HepG2 (cell line): ENCODE data around the gene CBX2. TPM values are rescaled to one million over a fixed set of nuclear protein-coding genes. Genes with fewer than 3 reads are reported as not detected.
A peak's percentile ranks its signal among the peaks of the same experiment; 100 is the strongest.

ENCODE experiments used
- KLF12 ChIP-seq: sonication (generic); formaldehyde crosslinking; IDR thresholded peaks from 2 replicates; pipeline ENCODE4 v1.4.0; 2020; ENCODE audit warnings: missing genetic modification reagents, borderline replicate concordance
- MEF2D ChIP-seq: sonication (generic); formaldehyde crosslinking; IDR thresholded peaks from 2 replicates; pipeline ENCODE4 v1.5.1; 2020; ENCODE audit warnings: mild to moderate bottlenecking, missing genetic modification reagents
- MXD3 ChIP-seq: IDR thresholded peaks from 2 replicates; pipeline ENCODE4 v1.6.1; 2016; ENCODE audit warnings: mild to moderate bottlenecking, missing biosample characterization, missing genetic modification reagents
- RFX5 ChIP-seq: IDR thresholded peaks from 2 replicates; pipeline ENCODE4 v1.6.1; 2011; ENCODE audit warnings: low read depth, low read length, improper control_type of control experiment
- TCF7L2 ChIP-seq: IDR thresholded peaks from 2 replicates; pipeline ENCODE4 v1.6.1; 2011; ENCODE audit warnings: mild to moderate bottlenecking, low read depth, low read length, moderate library complexity
- TRIM24 ChIP-seq: sonication (generic); formaldehyde crosslinking; IDR thresholded peaks from 2 replicates; pipeline ENCODE4 v1.8.0; 2022; ENCODE audit warnings: mild to moderate bottlenecking, missing genetic modification reagents
- ZBTB37 ChIP-seq: sonication (generic); formaldehyde crosslinking; IDR thresholded peaks from 2 replicates; pipeline ENCODE4 v1.4.0; 2020; ENCODE audit warnings: mild to moderate bottlenecking, missing genetic modification reagents
- ZFP82 ChIP-seq: sonication (generic); formaldehyde crosslinking; IDR thresholded peaks from 2 replicates; pipeline ENCODE4 v1.5.1; 2020; ENCODE audit warnings: mild to moderate bottlenecking, missing genetic modification reagents, borderline replicate concordance
- ZNF510 ChIP-seq: sonication (generic); formaldehyde crosslinking; IDR thresholded peaks from 2 replicates; pipeline ENCODE4 v1.4.0; 2020; ENCODE audit warnings: low read depth, mild to moderate bottlenecking, missing genetic modification reagents
- ZNF563 ChIP-seq: sonication (generic); formaldehyde crosslinking; IDR thresholded peaks from 2 replicates; pipeline ENCODE4 v1.8.0; 2022; ENCODE audit warnings: mild to moderate bottlenecking, moderate library complexity, missing genetic modification reagents
- ZNF605 ChIP-seq: sonication (generic); formaldehyde crosslinking; IDR thresholded peaks from 2 replicates; pipeline ENCODE4 v1.8.0; 2022; ENCODE audit warnings: mild to moderate bottlenecking, missing genetic modification reagents
- ZNF768 ChIP-seq: sonication (generic); formaldehyde crosslinking; IDR thresholded peaks from 2 replicates; pipeline ENCODE4 v1.4.0; 2020; ENCODE audit warnings: missing genetic modification reagents
- ZNF777 ChIP-seq: sonication (generic); formaldehyde crosslinking; IDR thresholded peaks from 2 replicates; pipeline ENCODE4 v1.4.0; 2020; ENCODE audit warnings: missing genetic modification reagents
- ZNF792 ChIP-seq: IDR thresholded peaks from 2 replicates; pipeline ENCODE4 v1.6.1; 2016
- polyA plus RNA-seq, 8 experiments: library from polyadenylated mRNA; depleted of rRNA in 3 of 8; stranded (reverse) in 7 of 8; unstranded in 1 of 8; fragments of >200 nt; fragmentation: Illumina TruSeq in 4 of 8; extraction: Trizol in 4 of 8; gene quantifications; 2 replicates each; pipeline versions ENCODE4 v1.2.1 to v1.2.3, GENCODE V29; 2011 to 2016; ENCODE audit warnings: low read depth in 4 of 8, missing spikeins in 1 of 8, mixed read lengths in 1 of 8; ENCODE audit not compliant: insufficient read depth in 1 of 8
- total RNA-seq, 5 experiments: library from RNA; depleted of rRNA; stranded (reverse); fragments of >200 nt; fragmentation: Illumina TruSeq; extraction: Trizol; gene quantifications; 2 replicates each; pipeline ENCODE4 v1.2.3, GENCODE V29; 2016; ENCODE audit warnings: low read depth in 1 of 5
- TF ChIP-seq, protein P1 (sequence below): IDR thresholded peaks from 2 replicates; pipeline ENCODE4 v1.6.1; 2016; ENCODE audit warnings: missing genetic modification reagents, missing compliant biosample characterization
- TF ChIP-seq, protein P2 (sequence below): sonication (generic); formaldehyde crosslinking; IDR thresholded peaks from 2 replicates; pipeline ENCODE4 v1.4.0; 2020; ENCODE audit warnings: missing genetic modification reagents, borderline replicate concordance
- TF ChIP-seq, protein P3 (sequence below): sonication (generic); formaldehyde crosslinking; IDR thresholded peaks from 2 replicates; pipeline ENCODE4 v1.4.0; 2020; ENCODE audit warnings: missing genetic modification reagents
- TF ChIP-seq, protein P4 (sequence below): IDR thresholded peaks from 2 replicates; pipeline ENCODE4 v1.6.1; 2016; ENCODE audit warnings: missing biosample characterization, missing genetic modification reagents, low read depth

CBX2 gene
- total and polyA plus RNA-seq, 2 of the 13 experiments (the other 11 are each of a cell fraction or from before 2014, with no cell fraction given): 14.5 to 31.1 TPM

DNA sequence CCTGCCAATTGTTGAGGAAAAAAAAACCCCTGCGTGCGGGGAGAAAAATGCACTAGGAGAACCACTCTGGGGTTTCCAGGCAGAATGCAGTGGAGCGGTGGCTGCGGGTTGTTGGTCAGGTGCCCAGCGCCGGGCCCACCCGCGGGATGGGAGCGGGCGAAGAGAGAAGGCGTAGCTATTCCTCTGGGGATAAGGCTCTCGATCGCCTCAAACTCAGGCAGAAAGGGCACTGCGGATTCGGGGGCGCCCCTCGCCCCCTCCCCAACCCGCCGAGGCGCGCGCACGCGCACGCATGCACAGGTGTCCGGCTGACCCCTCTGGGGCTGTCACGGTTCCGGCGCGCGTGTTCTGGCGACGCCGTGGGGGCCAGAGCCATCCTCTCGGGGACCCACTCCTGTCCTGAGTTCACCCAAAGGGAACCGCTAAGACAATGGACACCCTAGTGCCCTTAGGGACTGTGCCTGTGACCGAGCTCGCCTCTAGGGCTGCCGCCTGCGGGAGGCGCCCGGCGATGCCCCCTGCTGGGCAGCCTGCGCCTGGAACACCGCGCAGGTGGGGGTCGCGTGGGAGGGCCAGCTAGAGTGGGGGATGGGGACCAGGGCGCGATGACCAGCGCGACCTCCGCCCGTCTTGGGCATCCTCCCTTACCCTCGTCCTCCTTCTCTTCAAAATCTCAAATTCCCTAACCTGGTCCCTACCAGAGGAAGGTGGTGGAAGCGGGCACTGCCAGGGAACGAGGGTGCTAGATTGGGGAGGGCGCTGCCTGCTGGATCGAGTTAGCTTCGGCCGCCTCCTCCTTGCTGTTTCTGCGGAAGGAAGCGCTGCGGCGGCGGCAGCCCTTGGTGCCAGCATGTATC lies 33.3 kb downstream of the CBX2 start (continued):
- TF ChIP-seq ZNF510 (CRISPR knock-in tag): no peak
- TF ChIP-seq ZNF605: no peak
- no peak for TF ChIP-seq TRIM24 (CRISPR knock-in tag)
- peak; percentile 9; the same call in 1 of the 2 replicates for TF ChIP-seq ZNF777 (CRISPR knock-in tag)
- TF ChIP-seq MEF2D: no peak
- TF ChIP-seq, protein P1, sequence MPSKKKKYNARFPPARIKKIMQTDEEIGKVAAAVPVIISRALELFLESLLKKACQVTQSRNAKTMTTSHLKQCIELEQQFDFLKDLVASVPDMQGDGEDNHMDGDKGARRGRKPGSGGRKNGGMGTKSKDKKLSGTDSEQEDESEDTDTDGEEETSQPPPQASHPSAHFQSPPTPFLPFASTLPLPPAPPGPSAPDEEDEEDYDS (CRISPR knock-in tag): 0 out of 2 replicates have a peak, but pooled peaks have one; percentile 14
- TF ChIP-seq KLF12 (CRISPR knock-in tag): no peak; the same call in 1 of the 2 replicates
- TF ChIP-seq MXD3: peak; percentile 84; the same call in 1 of the 2 replicates
- TF ChIP-seq ZNF768 (CRISPR knock-in tag): peak; percentile 57
- 0 out of 2 replicates have a peak, but pooled peaks have one; percentile 2 for TF ChIP-seq RFX5
- TF ChIP-seq, protein P2, sequence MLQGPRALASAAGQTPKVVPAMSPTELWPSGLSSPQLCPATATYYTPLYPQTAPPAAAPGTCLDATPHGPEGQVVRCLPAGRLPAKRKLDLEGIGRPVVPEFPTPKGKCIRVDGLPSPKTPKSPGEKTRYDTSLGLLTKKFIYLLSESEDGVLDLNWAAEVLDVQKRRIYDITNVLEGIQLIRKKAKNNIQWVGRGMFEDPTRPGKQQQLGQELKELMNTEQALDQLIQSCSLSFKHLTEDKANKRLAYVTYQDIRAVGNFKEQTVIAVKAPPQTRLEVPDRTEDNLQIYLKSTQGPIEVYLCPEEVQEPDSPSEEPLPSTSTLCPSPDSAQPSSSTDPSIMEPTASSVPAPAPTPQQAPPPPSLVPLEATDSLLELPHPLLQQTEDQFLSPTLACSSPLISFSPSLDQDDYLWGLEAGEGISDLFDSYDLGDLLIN: 0 out of 2 replicates have a peak, but pooled peaks have one; percentile 35
- TF ChIP-seq ZNF563 (CRISPR knock-in tag): peak; percentile 71; the same call in 1 of the 2 replicates
- TF ChIP-seq ZBTB37 (CRISPR knock-in tag): no peak
- TF ChIP-seq, protein P3, sequence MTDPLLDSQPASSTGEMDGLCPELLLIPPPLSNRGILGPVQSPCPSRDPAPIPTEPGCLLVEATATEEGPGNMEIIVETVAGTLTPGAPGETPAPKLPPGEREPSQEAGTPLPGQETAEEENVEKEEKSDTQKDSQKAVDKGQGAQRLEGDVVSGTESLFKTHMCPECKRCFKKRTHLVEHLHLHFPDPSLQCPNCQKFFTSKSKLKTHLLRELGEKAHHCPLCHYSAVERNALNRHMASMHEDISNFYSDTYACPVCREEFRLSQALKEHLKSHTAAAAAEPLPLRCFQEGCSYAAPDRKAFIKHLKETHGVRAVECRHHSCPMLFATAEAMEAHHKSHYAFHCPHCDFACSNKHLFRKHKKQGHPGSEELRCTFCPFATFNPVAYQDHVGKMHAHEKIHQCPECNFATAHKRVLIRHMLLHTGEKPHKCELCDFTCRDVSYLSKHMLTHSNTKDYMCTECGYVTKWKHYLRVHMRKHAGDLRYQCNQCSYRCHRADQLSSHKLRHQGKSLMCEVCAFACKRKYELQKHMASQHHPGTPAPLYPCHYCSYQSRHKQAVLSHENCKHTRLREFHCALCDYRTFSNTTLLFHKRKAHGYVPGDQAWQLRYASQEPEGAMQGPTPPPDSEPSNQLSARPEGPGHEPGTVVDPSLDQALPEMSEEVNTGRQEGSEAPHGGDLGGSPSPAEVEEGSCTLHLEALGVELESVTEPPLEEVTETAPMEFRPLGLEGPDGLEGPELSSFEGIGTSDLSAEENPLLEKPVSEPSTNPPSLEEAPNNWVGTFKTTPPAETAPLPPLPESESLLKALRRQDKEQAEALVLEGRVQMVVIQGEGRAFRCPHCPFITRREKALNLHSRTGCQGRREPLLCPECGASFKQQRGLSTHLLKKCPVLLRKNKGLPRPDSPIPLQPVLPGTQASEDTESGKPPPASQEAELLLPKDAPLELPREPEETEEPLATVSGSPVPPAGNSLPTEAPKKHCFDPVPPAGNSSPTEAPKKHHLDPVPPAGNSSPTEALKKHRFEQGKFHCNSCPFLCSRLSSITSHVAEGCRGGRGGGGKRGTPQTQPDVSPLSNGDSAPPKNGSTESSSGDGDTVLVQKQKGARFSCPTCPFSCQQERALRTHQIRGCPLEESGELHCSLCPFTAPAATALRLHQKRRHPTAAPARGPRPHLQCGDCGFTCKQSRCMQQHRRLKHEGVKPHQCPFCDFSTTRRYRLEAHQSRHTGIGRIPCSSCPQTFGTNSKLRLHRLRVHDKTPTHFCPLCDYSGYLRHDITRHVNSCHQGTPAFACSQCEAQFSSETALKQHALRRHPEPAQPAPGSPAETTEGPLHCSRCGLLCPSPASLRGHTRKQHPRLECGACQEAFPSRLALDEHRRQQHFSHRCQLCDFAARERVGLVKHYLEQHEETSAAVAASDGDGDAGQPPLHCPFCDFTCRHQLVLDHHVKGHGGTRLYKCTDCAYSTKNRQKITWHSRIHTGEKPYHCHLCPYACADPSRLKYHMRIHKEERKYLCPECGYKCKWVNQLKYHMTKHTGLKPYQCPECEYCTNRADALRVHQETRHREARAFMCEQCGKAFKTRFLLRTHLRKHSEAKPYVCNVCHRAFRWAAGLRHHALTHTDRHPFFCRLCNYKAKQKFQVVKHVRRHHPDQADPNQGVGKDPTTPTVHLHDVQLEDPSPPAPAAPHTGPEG (CRISPR knock-in tag): peak; percentile 34; the same call in 1 of the 2 replicates
- TF ChIP-seq, protein P4, sequence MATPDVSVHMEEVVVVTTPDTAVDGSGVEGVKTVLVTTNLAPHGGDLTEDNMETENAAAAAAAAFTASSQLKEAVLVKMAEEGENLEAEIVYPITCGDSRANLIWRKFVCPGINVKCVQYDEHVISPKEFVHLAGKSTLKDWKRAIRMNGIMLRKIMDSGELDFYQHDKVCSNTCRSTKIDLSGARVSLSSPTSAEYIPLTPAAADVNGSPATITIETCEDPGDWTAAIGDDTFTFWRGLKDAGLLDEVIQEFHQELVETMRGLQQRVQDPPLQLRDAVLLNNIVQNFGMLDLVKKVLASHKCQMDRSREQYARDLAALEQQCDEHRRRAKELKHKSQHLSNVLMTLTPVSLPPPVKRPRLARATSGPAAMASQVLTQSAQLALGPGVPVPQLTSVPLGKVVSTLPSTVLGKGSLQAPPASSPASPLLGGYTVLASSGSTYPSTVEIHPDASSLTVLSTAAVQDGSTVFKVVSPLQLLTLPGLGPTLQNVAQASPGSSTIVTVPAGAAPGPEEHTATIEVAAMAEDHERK (CRISPR knock-in tag): no peak
- no peak for TF ChIP-seq TCF7L2
- TF ChIP-seq ZFP82 (CRISPR knock-in tag): no peak; the same call in 1 of the 2 replicates
- TF ChIP-seq ZNF792: peak; percentile 70; the same call in 1 of the 2 replicates
